ENCODE results near the gene EEPD1. TPM values are rescaled to one million over a fixed set of nuclear protein-coding genes. Genes with fewer than 3 reads are reported as not detected.

Gene EEPD1
- total RNA-seq, 6 experiments from 2014 or later, result 5.9 to 18.6 (median 10.6) TPM

DNA sequence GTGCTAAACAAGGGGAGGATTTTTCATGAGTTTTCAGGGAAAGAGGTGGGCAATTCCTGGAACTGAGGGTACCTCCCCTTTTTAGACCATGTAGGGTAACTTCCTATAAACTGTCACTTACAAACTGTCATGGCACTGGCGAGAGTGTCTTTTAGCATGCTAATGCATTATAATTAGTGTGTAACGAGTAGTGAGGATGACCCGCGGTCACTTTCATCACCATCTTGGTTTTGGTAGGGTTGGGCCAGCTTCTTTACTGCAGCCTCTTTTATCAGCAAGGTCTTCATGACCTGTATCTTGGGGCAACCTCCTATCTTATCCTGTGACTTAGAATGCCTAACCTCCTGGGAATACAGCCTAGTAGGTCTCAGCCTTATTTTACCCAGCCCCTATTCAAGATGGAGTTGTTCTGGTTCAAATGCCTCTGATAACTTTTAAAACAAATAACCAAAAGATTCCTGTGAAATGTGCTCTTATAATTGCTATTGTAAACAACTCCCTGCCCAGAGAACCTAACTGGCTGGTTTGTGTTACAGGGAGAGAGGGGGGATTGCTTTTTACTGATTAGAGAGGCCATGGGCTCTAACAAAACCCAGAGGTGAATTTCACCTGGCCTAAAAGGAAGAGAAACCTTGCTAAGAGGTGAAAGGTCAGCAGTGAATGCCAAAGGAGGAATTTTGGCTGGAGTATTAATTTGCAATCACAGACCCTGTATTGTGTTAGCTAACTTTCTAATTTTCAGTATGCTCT is 64.3 kb downstream of the EEPD1 start:
- no peak for DNase-seq
- Histone ChIP-seq H3K4me3 (no peak overlapping the region), H3K9me3 (no peaks in the 10 kb centered on the region), H3K27me3 (no peaks in the 10 kb centered on the region), H3K4me1 (peaks cover 0 to 12% (median 5%) of the 10 kb centered on the region in 4 donors), H3K27ac (no peak overlapping the region), H3K36me3 (no peaks in the 10 kb centered on the region)
- TF ChIP-seq POLR2A (IDR thresholded peaks at IDR 0.05), result no peak
- TF ChIP-seq, protein P1, sequence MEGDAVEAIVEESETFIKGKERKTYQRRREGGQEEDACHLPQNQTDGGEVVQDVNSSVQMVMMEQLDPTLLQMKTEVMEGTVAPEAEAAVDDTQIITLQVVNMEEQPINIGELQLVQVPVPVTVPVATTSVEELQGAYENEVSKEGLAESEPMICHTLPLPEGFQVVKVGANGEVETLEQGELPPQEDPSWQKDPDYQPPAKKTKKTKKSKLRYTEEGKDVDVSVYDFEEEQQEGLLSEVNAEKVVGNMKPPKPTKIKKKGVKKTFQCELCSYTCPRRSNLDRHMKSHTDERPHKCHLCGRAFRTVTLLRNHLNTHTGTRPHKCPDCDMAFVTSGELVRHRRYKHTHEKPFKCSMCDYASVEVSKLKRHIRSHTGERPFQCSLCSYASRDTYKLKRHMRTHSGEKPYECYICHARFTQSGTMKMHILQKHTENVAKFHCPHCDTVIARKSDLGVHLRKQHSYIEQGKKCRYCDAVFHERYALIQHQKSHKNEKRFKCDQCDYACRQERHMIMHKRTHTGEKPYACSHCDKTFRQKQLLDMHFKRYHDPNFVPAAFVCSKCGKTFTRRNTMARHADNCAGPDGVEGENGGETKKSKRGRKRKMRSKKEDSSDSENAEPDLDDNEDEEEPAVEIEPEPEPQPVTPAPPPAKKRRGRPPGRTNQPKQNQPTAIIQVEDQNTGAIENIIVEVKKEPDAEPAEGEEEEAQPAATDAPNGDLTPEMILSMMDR (IDR thresholded peaks at IDR 0.05), result no peak
- WGBS (ENCODE audit: insufficient coverage, low coverage, low lambda C conversion rate, missing lambda C conversion rate), result 94% methylated on average over 3 of the region's 4 CpGs
- intact Hi-C loops (cut with DNase I), result no loop called here
- peak in 3 of 4 donors; percentile 34 to 50 (median 40) for ATAC-seq

- WGBS (ENCODE audit: insufficient coverage, low coverage, low lambda C conversion rate, missing lambda C conversion rate), result 73% methylated on average over 5 of the region's 5 CpGs
- H3K27me3 ChIP-seq, result no peaks in the 10 kb centered on the region
- no peak for TF ChIP-seq POLR2A (IDR thresholded peaks at IDR 0.05)
- ATAC-seq (no peak), DNase-seq (no peak)
- no peak overlapping the region for H3K4me3 ChIP-seq
- no peaks in the 10 kb centered on the region for H3K36me3 ChIP-seq
- peaks cover 0 to 12% (median 5%) of the 10 kb centered on the region in 4 donors for H3K4me1 ChIP-seq
- intact Hi-C loops (cut with DNase I), result no loop called here
- no peaks in the 10 kb centered on the region for H3K9me3 ChIP-seq
- no peak overlapping the region for H3K27ac ChIP-seq
Measured at GRCh38 chr7:36217961-36218284, 64.9 kb downstream of the EEPD1 start.

GRCh38 chr7:36219429-36219828 is 66.4 kb downstream of the EEPD1 start:
- intact Hi-C loops (cut with DNase I), result no loop called here
- H3K9me3 ChIP-seq, result no peaks in the 10 kb centered on the region
- 100% methylated on average over 1 of the region's 1 CpG for WGBS (ENCODE audit: insufficient coverage, low coverage, low lambda C conversion rate, missing lambda C conversion rate)
- TF ChIP-seq, protein P1 (IDR thresholded peaks at IDR 0.05), result no peak
- peaks cover 0 to 12% (median 5%) of the 10 kb centered on the region in 4 donors for H3K4me1 ChIP-seq
- H3K27ac ChIP-seq, result no peak overlapping the region
- DNase-seq, result no peak
- no peak overlapping the region for H3K4me3 ChIP-seq
- no peak for ATAC-seq
- H3K36me3 ChIP-seq, result no peaks in the 10 kb centered on the region
- H3K27me3 ChIP-seq, result no peaks in the 10 kb centered on the region

DNA sequence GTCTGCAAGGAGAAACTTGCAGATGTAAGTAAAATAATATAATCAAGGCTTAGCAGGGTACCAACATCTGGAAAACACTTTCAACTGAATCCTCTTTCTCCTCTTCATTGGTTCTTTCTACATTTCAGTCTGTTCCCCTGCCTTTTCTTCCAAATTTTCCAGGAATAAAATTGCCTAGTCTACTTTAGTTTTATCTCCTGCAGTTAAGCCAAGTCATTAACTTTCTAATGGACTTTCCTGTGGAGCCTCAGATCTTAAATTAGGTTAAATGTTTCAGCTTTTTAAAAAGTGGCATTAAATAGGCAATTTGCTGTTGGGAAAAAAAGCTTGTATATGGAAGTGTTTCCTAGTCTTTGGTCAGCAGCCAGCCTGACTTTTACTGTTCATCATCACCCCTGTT is 70.8 kb downstream of the EEPD1 start:
- no peak overlapping the region for H3K4me3 ChIP-seq
- no peaks in the 10 kb centered on the region for H3K4me1 ChIP-seq
- intact Hi-C loops (cut with DNase I), result no loop called here
- TF ChIP-seq, protein P1 (IDR thresholded peaks at IDR 0.05), result no peak
- TF ChIP-seq POLR2A (IDR thresholded peaks at IDR 0.05), result no peak
- H3K9me3 ChIP-seq, result no peaks in the 10 kb centered on the region
- no peaks in the 10 kb centered on the region for H3K27me3 ChIP-seq
- DNase-seq (no peak), ATAC-seq (no peak)
- no peak overlapping the region for H3K27ac ChIP-seq
- H3K36me3 ChIP-seq, result no peaks in the 10 kb centered on the region

DNA sequence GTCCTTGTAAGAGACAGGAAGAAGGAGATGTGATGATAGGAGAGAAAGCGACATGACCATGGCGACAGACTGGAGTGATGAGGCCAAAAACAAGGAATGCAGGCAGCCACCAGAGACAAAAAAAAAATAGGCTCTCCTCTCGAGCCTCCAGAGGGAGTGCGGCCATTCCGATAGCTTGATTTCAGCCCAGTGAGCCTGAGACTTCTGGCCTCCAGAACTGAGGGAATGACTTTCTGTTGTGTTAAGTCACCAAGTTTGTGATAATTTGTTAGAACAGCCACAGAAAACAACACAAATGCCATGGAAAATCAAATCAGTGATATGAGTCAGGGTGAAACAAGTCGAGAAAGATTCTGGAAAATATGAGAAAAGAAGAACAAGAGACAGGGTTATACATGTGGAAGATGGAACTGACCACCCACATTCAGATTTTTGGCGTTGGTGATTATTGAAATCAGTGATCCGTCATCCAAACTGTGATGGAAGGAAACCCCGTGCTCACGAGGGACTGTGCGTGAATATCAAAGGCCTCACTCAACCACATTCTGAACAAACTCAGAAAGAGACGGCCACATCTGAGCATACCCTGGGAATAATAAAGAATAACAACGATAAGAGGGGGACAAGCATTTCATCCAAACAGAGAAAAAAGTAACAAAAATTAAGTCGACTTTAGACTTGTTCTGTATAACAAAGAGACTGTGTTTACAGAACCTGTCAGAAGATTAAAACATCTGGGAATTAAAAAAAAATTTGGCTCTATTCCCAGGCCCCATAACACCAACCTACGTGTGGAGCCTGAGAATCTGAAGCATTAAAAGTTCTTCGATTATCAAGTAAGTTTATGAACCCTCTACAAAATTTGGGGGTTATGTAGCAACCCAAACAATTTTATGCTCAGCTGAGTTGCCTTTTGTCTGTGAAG is 72.1 kb downstream of the EEPD1 start:
- intact Hi-C loops (cut with DNase I), result no loop called here
- TF ChIP-seq POLR2A (IDR thresholded peaks at IDR 0.05), result no peak
- TF ChIP-seq, protein P1 (IDR thresholded peaks at IDR 0.05), result no peak
- Histone ChIP-seq H3K27me3 (no peaks in the 10 kb centered on the region), H3K4me1 (no peaks in the 10 kb centered on the region), H3K27ac (no peak overlapping the region), H3K9me3 (no peaks in the 10 kb centered on the region), H3K36me3 (no peaks in the 10 kb centered on the region), H3K4me3 (no peak overlapping the region)
- WGBS (ENCODE audit: insufficient coverage, low coverage, low lambda C conversion rate, missing lambda C conversion rate), result 91% methylated on average over 14 of the region's 16 CpGs
- no peak for ATAC-seq
- no peak for DNase-seq
